GM12875 (cell line): ENCODE data around the gene AUNIP.

ENCODE experiments used
- H3K4me3 ChIP-seq: one replicate; pipeline ENCODE4 v1.5.1; 2011; ENCODE audit warnings: low read depth, low read length, control low read depth
- TF ChIP-seq, protein P1 (sequence below): IDR thresholded peaks from 2 replicates; pipeline ENCODE4 v1.5.1; 2011; ENCODE audit warnings: low read depth, mild to moderate bottlenecking, control low read depth, inconsistent platforms, low read length, moderate library complexity, borderline replicate concordance; ENCODE audit not compliant: insufficient read depth

AUNIP gene

DNA sequence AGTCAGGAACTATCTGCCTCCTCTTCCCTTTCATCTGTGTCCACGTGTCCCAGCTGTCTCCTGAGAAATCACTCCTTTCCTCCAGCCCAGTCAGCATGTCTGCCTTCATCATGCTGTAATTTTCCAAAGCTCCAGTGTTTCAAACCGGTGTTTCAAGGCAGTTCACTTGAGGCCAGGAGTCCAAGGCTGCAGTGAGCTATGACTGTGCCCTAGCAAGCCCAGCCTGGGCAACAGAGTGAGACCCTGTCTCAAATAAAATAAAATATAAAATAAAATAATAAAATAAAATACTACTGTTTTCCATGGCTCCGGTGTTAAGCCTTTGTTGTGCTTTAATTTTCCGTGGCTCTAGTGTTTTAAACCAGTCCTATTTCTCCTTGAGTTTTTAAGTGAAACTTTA is 67.1 kb downstream of the AUNIP start:
- TF ChIP-seq, protein P1, sequence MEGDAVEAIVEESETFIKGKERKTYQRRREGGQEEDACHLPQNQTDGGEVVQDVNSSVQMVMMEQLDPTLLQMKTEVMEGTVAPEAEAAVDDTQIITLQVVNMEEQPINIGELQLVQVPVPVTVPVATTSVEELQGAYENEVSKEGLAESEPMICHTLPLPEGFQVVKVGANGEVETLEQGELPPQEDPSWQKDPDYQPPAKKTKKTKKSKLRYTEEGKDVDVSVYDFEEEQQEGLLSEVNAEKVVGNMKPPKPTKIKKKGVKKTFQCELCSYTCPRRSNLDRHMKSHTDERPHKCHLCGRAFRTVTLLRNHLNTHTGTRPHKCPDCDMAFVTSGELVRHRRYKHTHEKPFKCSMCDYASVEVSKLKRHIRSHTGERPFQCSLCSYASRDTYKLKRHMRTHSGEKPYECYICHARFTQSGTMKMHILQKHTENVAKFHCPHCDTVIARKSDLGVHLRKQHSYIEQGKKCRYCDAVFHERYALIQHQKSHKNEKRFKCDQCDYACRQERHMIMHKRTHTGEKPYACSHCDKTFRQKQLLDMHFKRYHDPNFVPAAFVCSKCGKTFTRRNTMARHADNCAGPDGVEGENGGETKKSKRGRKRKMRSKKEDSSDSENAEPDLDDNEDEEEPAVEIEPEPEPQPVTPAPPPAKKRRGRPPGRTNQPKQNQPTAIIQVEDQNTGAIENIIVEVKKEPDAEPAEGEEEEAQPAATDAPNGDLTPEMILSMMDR: no peak
- H3K4me3 ChIP-seq: no peak overlapping the region

DNA sequence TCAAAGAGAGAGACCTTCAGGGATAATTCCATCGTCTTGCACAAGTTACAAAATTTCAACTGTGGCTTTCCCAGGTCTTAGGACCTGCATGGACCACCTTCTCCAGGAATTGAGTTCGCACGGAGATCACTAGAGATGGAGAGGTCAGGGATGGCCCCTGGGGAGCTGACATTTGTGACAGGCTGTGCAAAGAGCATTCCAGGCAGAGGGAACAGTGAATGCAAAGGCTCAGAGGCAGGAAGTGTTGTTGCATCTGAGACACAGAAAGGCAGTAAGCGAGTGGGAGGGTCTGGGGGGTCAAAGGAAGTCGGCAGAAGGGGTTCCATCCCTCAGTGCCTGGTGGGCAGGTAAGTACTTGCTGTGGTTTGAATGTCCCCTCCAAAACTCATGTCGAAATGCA is 68.8 kb downstream of the AUNIP start:
- no peak overlapping the region for H3K4me3 ChIP-seq
- TF ChIP-seq, protein P1: no peak

DNA sequence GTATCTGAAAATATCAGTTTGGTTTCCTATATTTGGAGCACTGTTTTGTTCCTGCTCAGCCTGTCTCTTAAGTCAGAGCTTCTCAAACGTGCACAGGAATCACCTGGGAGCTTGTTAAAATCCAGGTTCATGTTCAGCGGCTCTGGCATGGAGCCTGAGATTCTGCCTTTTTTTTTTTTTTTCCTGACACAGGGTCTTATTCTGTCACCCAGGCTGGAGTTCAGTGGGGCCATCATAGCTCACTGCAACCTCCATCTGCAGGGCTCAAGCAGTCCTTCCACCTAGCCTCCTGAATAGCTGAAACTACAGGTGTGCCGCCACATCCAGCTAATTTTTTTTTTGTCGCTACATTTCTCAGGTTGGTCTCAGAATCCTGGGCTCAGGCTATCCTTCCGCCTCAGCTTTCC is 71.5 kb downstream of the AUNIP start:
- no peak overlapping the region for H3K4me3 ChIP-seq
- TF ChIP-seq, protein P1: no peak

DNA sequence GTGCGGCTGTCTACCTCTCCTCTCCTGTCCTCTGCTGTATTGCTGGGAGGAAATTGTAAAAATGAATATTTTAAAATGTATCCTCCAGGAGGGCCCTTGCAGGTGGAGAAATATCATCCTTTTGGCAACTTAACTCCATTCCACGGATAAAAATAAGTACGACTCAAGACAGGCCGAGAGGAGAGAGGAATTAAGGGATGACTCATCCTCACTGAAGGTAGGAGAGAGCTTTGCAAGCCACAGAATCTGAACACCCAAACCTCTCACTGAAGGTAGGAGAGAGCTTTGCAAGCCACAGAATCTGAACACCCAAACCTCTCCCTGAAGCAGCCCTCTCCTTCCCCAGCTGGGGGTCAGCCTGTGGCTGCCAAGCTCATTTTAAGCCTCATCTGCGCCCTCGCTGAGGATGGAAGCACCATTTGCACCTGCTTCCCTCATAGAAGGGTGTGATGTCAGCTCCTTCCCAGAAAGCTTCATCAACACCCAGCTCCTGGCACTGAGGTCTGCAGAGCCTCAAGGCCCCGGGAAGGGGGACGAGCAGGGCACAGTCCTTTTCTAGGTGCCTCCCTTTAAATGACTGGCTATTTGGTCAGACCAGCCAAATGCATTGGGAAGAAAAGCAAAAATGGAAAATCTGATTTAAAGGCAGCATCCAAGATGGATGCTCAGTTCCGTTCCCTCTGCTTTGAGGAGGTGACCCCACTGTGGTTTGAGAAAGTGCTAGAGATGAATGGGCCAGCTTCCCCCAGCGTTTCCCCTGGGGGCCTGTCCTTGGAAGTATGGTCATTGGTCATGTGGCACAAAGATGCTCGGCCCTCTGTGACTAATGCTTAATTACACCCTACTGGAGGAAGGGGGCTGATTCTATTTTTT is 72.1 kb downstream of the AUNIP start:
- no peak overlapping the region for H3K4me3 ChIP-seq
- TF ChIP-seq, protein P1: no peak

DNA sequence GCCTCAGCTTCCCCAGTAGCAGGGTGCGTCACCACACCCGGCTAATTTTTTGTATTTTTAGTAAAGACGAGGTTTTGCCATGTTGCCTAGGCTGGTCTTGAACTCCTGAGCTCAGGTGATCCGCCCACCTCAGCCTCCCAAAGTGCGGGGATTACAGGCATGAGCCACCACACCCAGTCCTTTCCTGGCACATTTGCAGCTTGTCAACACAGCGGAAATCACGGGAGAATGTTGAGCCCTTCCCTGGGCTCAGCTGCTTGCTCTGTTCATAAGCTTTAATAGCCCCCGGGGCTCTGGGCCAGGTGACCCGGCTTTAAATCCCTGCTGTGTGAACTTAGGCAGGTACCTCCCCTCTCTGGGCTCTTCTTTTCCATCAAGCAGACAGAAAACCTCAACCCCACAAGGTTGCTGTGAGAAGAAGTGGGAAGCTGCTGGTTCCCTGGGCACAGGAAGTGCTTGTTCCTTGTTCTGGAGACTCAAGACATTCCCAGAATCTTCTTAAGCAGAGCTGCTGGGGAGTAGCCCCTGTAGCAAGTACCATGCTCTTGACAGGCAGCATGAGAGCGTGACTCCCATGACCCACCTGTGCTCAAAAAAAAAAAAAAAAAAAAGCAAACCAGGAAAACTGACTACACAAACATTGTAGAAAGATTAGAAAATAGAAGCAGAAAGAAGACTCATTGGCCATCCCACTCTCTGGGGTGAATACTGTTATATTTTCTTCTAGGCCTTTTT is 73.8 kb downstream of the AUNIP start:
- no peak overlapping the region for H3K4me3 ChIP-seq
- TF ChIP-seq, protein P1: no peak

DNA sequence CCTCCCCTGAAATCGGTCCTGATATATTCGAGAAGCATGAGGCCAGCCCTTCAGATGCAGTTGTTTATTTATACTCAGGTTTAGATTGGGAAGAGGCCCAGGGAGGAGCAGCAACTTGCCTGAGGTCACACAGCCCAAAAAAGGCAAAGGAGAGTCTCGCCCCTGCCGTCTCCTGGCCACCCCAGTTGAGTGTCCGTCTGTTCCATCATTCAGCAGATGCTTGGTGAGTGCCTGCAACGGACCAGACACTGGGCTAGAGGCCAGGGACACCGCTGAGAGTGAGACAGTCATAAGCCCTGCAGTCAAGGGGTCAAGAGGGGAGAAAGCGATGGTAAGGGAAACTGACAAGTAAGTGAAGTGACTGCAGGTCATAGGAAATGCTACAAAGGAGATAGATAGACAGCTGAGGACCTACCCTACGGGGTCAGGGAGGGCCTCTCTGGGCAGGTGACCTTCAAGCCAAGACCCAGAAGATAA is 74.6 kb downstream of the AUNIP start:
- TF ChIP-seq, protein P1: no peak
- no peak overlapping the region for H3K4me3 ChIP-seq
